GM10248 (cell line): ENCODE results near the gene ATF2.

Experiments used
- CTCF ChIA-PET: fragments of 300-600 bp; sonication (Branson Sonifier 250); formaldehyde crosslinking; extraction: SDS; loops from one replicate; lab custom pipeline; 2021; ENCODE audit warnings: antibody characterized with exemption; lab: Yijun Ruan, JAX
- POLR2A ChIA-PET: fragments of 350-650 bp; sonication (Branson Sonifier 250); formaldehyde crosslinking; extraction: SDS; loops from one replicate; lab custom pipeline; 2020; ENCODE audit warnings: antibody characterized with exemption; lab: Yijun Ruan, JAX
- DNase-seq: peaks from one replicate; pipeline ENCODE4 v3.0.0; 2012; ENCODE audit errors: extremely low spot score
- TF ChIP-seq, protein P1 (sequence below): IDR thresholded peaks from 2 replicates; pipeline ENCODE4 v1.5.1; 2012; ENCODE audit warnings: mild to moderate bottlenecking, low read depth; ENCODE audit errors: extremely low read depth, missing control alignments, control extremely low read depth

Gene ATF2

GRCh38 chr2:175035806-175036205, 132.2 kb downstream of the ATF2 start:
- TF ChIP-seq, protein P1, sequence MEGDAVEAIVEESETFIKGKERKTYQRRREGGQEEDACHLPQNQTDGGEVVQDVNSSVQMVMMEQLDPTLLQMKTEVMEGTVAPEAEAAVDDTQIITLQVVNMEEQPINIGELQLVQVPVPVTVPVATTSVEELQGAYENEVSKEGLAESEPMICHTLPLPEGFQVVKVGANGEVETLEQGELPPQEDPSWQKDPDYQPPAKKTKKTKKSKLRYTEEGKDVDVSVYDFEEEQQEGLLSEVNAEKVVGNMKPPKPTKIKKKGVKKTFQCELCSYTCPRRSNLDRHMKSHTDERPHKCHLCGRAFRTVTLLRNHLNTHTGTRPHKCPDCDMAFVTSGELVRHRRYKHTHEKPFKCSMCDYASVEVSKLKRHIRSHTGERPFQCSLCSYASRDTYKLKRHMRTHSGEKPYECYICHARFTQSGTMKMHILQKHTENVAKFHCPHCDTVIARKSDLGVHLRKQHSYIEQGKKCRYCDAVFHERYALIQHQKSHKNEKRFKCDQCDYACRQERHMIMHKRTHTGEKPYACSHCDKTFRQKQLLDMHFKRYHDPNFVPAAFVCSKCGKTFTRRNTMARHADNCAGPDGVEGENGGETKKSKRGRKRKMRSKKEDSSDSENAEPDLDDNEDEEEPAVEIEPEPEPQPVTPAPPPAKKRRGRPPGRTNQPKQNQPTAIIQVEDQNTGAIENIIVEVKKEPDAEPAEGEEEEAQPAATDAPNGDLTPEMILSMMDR: no peak
- DNase-seq: no peak
- POLR2A ChIA-PET: no interaction called here
- CTCF ChIA-PET: interaction anchor here (1.4 kb wide), 1 partner anchor 9 kb away, joined by 3 read pairs; no protein-coding TSS in a partner anchor

GRCh38 chr2:175034716-175035115, 133.3 kb downstream of the ATF2 start:
- TF ChIP-seq, protein P1: no peak
- ChIA-PET POLR2A (no interaction called here), CTCF (no interaction called here)
- no peak for DNase-seq

DNA sequence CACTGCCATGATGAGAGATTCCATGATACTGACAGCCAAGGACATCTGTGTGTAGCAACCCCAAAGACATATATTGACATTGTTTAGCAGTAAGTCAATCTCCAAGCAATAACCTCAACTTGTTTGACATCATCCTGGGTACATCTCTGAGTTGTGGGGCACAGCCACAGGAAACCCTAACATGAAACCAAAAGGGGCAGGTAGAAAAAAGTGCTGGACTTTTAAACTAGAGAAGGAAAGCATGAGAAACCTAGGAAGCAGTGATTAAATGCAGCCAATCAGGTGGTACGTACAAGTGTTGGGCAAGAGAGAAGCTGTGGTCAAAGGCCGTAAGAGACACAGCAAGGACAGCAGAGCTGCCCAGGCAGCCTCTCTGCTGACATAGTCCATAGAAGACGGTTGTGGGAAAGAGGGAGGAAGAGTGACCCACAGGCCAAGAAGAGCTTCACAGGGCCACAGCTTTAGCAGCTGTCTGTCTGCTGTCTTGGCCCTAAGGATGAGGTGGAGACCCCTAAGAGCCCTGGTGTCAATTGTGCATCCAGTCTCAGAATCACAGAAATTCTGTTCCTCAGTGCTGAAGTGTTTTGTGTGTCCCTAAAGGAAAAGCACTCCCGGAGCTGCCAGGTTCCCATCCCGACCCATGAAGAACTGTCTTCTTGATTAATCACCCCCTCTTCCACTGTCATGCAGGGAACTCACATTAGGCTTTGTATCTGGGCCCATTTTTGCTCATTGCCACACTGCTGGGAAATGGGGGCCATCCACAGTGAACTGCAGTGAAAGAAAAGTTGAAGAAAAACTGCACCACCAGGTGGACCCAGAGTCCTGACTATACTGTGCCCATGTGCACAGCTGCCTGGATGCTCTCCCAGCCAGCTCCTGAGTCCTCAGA, 137.4 kb downstream of the ATF2 start:
- TF ChIP-seq, protein P1: peak; percentile 43

DNA sequence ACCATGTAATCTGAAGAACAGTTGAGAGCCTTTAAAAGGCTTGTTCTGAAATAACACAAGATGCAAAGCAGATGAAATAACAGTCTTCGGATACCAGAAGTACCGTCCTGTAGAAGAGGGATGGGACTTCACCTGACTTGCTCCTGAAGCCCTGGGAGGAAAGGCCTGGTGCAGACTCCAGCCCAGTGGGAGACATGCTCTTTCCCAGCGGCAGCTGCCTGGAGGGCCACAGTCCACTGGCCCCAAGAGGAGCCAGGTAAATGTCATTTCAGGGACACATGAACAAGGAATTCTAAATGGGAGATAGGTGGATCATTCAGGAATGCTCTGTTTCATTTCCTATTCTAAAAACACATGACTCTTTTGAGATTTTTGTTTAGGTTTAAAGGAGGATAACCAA, 140.2 kb downstream of the ATF2 start:
- TF ChIP-seq, protein P1: no peak
- POLR2A ChIA-PET: no interaction called here
- DNase-seq: no peak
- CTCF ChIA-PET: no interaction called here

More for the DNA sequence above, 137.4 kb downstream of the ATF2 start:
- ChIA-PET POLR2A (no interaction called here), CTCF (interaction anchor here (0.6 to 3.3 kb wide), 17 partner anchors 11 to 1067 kb away, joined by 3 to 13 read pairs (median 4); no protein-coding TSS in a partner anchor)
- DNase-seq: no peak

DNA sequence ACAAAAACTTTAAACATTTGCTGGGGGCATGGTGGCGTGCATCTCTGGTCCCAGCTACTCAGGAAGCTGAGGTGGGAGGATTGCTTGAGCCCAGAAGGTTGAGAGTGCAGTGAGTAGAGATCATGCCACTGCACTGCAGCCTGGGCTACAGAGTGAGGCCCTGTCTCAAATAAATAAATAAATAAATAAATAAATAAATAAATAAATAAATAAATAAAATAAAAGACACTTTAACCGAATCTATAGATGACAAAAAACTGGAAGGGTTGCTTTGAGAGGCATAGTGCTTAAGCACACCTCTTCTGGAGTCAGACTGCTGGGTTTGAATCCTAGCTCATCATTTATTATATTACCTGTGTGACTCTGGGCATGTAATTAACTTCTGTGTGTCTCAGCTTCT, 141.6 kb downstream of the ATF2 start:
- ChIA-PET CTCF (no interaction called here), POLR2A (no interaction called here)
- TF ChIP-seq, protein P1: no peak
- DNase-seq: no peak

GRCh38 chr2:175025946-175026345, 142.1 kb downstream of the ATF2 start:
- TF ChIP-seq, protein P1: no peak
- no peak for DNase-seq
- ChIA-PET POLR2A (no interaction called here), CTCF (no interaction called here)
